Measurements from ENCODE around the gene TMC4. TPM values are rescaled to one million over a fixed set of nuclear protein-coding genes. Genes with fewer than 3 reads are reported as not detected.
"Not testable (repeated sequence)": the region's sequence is repeated elsewhere in the genome, so short reads cannot be mapped to it uniquely, and the experiment has no call there.

The TMC4 gene
- total RNA-seq, 1 donor from 2014 or later = 23.2 TPM

DNA sequence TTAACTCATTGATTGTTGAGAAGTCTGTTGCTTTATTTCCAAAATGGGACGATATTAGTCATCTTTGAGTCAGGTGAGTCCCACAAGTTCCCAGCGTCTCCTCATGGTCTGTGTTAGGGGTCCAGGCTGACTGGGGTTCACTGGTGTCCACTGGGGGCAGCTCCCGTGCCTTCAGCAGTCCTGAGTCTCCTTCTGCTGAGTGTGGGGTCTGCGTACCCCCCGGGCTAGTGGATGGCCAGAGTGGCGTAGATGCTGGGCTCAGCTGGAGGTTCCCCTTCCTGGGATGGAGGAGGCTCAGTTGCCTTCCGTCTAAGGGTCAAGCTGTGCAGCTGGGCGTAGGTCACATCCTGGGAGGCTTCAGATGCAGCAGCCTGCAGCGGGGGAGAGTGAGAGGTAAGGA, 43.9 kb upstream of the TMC4 start:
- TF ChIP-seq, protein P1, sequence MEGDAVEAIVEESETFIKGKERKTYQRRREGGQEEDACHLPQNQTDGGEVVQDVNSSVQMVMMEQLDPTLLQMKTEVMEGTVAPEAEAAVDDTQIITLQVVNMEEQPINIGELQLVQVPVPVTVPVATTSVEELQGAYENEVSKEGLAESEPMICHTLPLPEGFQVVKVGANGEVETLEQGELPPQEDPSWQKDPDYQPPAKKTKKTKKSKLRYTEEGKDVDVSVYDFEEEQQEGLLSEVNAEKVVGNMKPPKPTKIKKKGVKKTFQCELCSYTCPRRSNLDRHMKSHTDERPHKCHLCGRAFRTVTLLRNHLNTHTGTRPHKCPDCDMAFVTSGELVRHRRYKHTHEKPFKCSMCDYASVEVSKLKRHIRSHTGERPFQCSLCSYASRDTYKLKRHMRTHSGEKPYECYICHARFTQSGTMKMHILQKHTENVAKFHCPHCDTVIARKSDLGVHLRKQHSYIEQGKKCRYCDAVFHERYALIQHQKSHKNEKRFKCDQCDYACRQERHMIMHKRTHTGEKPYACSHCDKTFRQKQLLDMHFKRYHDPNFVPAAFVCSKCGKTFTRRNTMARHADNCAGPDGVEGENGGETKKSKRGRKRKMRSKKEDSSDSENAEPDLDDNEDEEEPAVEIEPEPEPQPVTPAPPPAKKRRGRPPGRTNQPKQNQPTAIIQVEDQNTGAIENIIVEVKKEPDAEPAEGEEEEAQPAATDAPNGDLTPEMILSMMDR (IDR thresholded peaks at IDR 0.05; ENCODE audit: insufficient read depth, low read length, severe bottlenecking) = no peak
- FAIRE-seq = no peak
- no peaks in the 10 kb centered on the region for H3K36me3 ChIP-seq (ENCODE audit: control insufficient read depth, insufficient read depth, low read length)
- H3K27me3 ChIP-seq (ENCODE audit: control insufficient read depth, insufficient read depth, low read length) = no peaks in the 10 kb centered on the region
- no peak overlapping the region for H3K4me3 ChIP-seq (ENCODE audit: low read depth, low read length)
- no peak for DNase-seq (ENCODE audit: low read depth)

DNA sequence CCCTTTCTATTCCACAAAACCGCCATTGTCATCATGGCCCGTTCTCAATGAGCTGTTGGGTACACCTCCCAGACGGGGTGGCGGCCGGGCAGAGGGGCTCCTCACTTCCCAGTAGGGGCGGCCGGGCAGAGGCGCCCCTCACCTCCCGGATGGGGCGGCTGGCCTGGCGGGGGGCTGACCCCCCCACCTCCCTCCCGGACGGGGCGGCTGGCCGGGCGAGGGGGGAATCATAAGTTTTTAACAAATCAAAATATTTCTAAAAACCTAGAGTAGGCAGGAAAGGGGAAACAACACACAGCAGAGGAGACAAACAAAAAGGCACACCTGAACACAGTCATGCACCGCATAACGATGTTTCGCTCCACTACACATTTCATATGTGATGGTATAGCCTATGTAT, 41.8 kb upstream of the TMC4 start:
- H3K27me3 ChIP-seq (ENCODE audit: control insufficient read depth, insufficient read depth, low read length); H3K36me3 ChIP-seq (ENCODE audit: control insufficient read depth, insufficient read depth, low read length); FAIRE-seq; H3K4me3 ChIP-seq (ENCODE audit: low read depth, low read length); DNase-seq (ENCODE audit: low read depth): not testable (repeated sequence)

DNA sequence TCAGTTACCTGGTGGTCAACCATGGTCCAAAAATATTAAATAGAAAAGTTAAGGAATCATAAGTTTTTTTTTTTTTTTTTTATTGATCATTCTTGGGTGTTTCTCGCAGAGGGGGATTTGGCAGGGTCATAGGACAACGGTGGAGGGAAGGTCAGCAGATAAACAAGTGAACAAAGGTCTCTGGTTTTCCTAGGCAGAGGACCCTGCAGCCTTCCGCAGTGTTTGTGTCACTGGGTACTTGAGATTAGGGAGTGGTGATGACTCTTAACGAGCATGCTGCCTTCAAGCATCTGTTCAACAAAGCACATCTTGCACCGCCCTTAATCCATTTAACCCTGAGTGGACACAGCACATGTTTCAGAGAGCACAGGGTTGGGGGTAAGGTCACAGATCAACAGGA, 41.3 kb upstream of the TMC4 start:
- not testable (repeated sequence) for FAIRE-seq; DNase-seq (ENCODE audit: low read depth); H3K36me3 ChIP-seq (ENCODE audit: control insufficient read depth, insufficient read depth, low read length); H3K27me3 ChIP-seq (ENCODE audit: control insufficient read depth, insufficient read depth, low read length); H3K4me3 ChIP-seq (ENCODE audit: low read depth, low read length)

DNA sequence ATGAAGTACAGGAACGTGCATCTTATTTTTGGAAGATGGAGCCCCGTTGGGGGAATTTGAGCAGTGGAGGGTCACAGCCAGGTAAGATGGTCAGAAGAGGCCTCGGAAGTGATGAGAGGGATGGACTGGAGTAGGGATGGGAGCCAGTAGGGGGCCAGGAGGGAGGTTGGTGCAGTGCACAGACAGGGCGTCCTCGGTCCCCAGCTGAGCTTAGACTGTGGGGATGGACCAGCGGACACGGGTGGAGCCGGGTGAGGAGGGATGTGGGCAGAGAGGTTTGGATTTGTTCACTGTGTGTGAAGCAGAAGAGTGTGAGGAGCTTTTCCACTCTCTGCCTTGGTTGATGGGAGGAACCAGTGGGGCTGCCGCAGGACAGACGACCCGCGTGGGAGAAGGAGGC, 38.3 kb upstream of the TMC4 start:
- TF ChIP-seq, protein P1 (IDR thresholded peaks at IDR 0.05; ENCODE audit: insufficient read depth, low read length, severe bottlenecking) = no peak
- Histone ChIP-seq H3K4me3 (ENCODE audit: low read depth, low read length) (no peak overlapping the region), H3K36me3 (ENCODE audit: control insufficient read depth, insufficient read depth, low read length) (peaks cover 14% of the 10 kb centered on the region), H3K27me3 (ENCODE audit: control insufficient read depth, insufficient read depth, low read length) (no peaks in the 10 kb centered on the region)
- DNase-seq (ENCODE audit: low read depth) (no peak), FAIRE-seq (no peak)

DNA sequence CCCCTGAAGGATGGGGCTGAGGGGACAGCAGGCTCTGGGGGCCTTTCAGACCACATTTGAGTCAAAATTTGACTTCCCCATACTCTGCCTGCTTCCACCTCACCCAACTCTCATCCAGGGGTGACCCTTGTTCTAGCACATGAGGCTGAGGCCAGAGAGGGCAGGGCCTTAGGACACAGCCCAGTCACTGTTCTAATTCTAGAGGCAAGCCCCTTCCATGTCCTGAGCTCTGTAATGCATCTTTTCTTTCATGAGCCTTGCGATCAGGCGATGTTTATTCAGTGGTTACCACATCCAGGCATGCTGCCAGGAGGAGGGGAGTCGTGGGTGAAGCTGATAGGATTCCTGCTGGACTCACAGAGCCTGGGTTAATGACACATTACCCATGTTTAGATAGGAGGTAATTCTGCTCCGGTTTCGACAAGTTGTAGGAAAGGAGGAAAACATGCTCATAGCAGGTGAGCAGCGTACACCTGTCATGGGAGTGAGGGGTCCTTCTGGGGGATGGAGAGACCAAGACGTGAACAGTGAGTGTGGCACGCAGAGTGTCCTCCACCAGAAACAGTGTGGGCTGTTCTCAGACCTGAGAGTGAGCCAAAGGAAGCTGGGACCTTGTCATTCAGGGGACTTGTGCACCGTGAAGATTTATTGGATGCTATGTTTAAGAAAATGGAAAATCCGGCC, 37.0 kb upstream of the TMC4 start:
- TF ChIP-seq, protein P1 (IDR thresholded peaks at IDR 0.05; ENCODE audit: insufficient read depth, low read length, severe bottlenecking) = no peak
- Histone ChIP-seq H3K36me3 (ENCODE audit: control insufficient read depth, insufficient read depth, low read length) (peaks cover 21% of the 10 kb centered on the region), H3K4me3 (ENCODE audit: low read depth, low read length) (no peak overlapping the region), H3K27me3 (ENCODE audit: control insufficient read depth, insufficient read depth, low read length) (no peaks in the 10 kb centered on the region)
- FAIRE-seq = peak; percentile 92
- DNase-seq (ENCODE audit: low read depth) = peak; percentile 96

DNA sequence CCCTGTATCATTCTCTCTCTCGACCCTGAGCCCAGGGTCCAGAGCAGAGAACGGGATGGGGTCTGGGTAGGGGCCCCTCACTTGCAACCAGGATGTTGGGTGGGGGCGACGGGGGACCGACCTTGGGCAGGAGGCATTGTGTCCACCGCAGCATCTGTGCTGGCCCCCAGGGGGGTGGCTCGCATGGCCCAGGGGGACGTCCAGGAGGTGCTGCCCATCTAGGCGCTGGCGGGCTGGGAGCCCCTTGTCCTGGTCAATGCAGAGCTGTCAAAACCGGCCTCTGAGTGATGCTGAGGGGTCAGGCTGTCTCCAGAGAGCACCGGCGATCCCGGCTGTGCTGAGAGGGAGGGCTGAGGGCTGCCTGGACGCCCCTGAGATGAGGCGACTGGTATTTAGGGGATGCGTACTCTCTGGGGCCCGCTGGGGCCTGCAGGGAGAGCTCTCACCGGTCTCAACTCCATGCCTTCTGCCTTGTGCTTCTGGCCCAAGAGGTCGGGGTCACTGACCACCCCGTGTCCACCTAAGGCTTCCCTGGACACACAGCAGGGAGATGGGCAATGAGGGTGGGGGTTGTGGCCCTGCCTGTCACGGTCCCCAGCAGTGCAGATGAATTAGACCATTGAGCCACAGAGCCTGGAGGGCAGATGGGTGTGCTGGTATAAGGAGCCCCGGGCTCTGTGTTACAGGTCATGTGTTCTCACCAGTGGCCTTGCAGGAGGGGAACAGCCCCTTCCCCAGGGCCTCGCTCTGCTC, 36.3 kb upstream of the TMC4 start:
- TF ChIP-seq, protein P1 (IDR thresholded peaks at IDR 0.05; ENCODE audit: insufficient read depth, low read length, severe bottlenecking) = no peak
- Histone ChIP-seq H3K36me3 (ENCODE audit: control insufficient read depth, insufficient read depth, low read length) (peaks cover 28% of the 10 kb centered on the region), H3K4me3 (ENCODE audit: low read depth, low read length) (no peak overlapping the region), H3K27me3 (ENCODE audit: control insufficient read depth, insufficient read depth, low read length) (no peaks in the 10 kb centered on the region)
- FAIRE-seq (no peak), DNase-seq (ENCODE audit: low read depth) (no peak)

DNA sequence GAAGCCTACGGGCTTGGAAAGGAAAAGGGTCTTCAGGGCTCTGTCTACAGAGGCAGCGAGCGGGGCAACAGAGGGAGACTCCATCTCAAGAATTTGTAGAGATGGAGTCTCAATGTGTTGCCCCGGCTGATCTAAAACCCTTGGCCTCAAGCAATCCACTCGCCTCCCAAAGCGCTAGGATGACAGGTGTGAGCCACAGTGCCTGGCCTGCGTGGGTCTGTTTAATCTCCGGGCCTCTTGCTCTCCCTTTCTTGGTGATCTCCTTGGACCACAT, 35.8 kb upstream of the TMC4 start:
- TF ChIP-seq, protein P1 (IDR thresholded peaks at IDR 0.05; ENCODE audit: insufficient read depth, low read length, severe bottlenecking) = no peak
- no peak for FAIRE-seq
- H3K27me3 ChIP-seq (ENCODE audit: control insufficient read depth, insufficient read depth, low read length) = no peaks in the 10 kb centered on the region
- peaks cover 32% of the 10 kb centered on the region for H3K36me3 ChIP-seq (ENCODE audit: control insufficient read depth, insufficient read depth, low read length)
- H3K4me3 ChIP-seq (ENCODE audit: low read depth, low read length) = no peak overlapping the region
- no peak for DNase-seq (ENCODE audit: low read depth)

All from bronchial epithelial cell (primary cell).